Limb (tissue), 2 donors: Measurements from ENCODE around the gene CRIP1.

Experiments used
- DNase-seq, 2 donors: peaks; one replicate each; pipeline ENCODE4 v3.0.0-alpha.2; 2016; ENCODE audit errors: extremely low spot score in 2 of 2

CRIP1 gene

GRCh38 chr14:105469456-105470349, 17.0 kb upstream of the CRIP1 start:
- DNase-seq: peak in 1 of 2 donors; percentile 53

GRCh38 chr14:105470350-105471296, 16.1 kb upstream of the CRIP1 start:
- peak in 1 of 2 donors; percentile 65 for DNase-seq

- DNase-seq: peak in 1 of 2 donors; percentile 51
These were observed 15.3 kb upstream of the CRIP1 start for GRCh38 chr14:105471297-105471821.

- DNase-seq: peak in 1 of 2 donors; percentile 38
These were observed 14.7 kb upstream of the CRIP1 start for GRCh38 chr14:105471823-105472485.

- DNase-seq: peak in 1 of 2 donors; percentile 55
These were observed 14.1 kb upstream of the CRIP1 start for GRCh38 chr14:105472486-105472991.

GRCh38 chr14:105473033-105473676, 13.5 kb upstream of the CRIP1 start:
- DNase-seq: peak in 1 of 2 donors; percentile 66

GRCh38 chr14:105473677-105474482, 12.8 kb upstream of the CRIP1 start:
- DNase-seq: peak; percentile 79 to 95

- DNase-seq: peak in 1 of 2 donors; percentile 83
These were observed 12.0 kb upstream of the CRIP1 start, which contains the start of gene CRIP2 for GRCh38 chr14:105474483-105475268. TSS of gene CRIP2 (plus strand) at chr14:105474821. CDS start at chr14:105474863, 42 bp downstream.

GRCh38 chr14:105475269-105476096, 11.2 kb upstream of the CRIP1 start:
- peak in 1 of 2 donors; percentile 75 for DNase-seq

- peak in 1 of 2 donors; percentile 63 for DNase-seq
These were observed 10.4 kb upstream of the CRIP1 start for GRCh38 chr14:105476097-105476830.

- peak in 1 of 2 donors; percentile 47 for DNase-seq
These were observed 9.6 kb upstream of the CRIP1 start for GRCh38 chr14:105476831-105477659.

- peak in 1 of 2 donors; percentile 73 for DNase-seq
These were observed 8.9 kb upstream of the CRIP1 start for GRCh38 chr14:105477660-105478397.

- peak in 1 of 2 donors; percentile 62 for DNase-seq
These were observed 8.1 kb upstream of the CRIP1 start for GRCh38 chr14:105478398-105479251.

GRCh38 chr14:105479431-105480158, 7.1 kb upstream of the CRIP1 start:
- DNase-seq: peak in 1 of 2 donors; percentile 54
